CD4-positive, CD25-positive, alpha-beta regulatory T cell (primary cell): ENCODE data around the gene IFNAR2. TPM values are rescaled to one million over a fixed set of nuclear protein-coding genes. Genes with fewer than 3 reads are reported as not detected.

Experiments used
- ATAC-seq, 2 donors: fragments of 150-1000 bp; cut with Tn5 transposase; one replicate each; pipeline ENCODE4 v1.10.0; 2021; ENCODE audit warnings: low read depth in 2 of 2, moderate number of reproducible peaks in 2 of 2, moderate library complexity in 1 of 2
- DNase-seq, 3 donors: peaks; one replicate each; pipeline versions ENCODE4 v3.0.0 to v3.0.0-alpha.2; 2012 to 2022; ENCODE audit warnings: mixed read lengths in 1 of 3
- H3K27ac ChIP-seq: one replicate; pipeline ENCODE4 v1.7.0; 2013; ENCODE audit warnings: mild to moderate bottlenecking, low read length; ENCODE audit not compliant: insufficient read depth, poor library complexity, severe bottlenecking
- H3K27me3 ChIP-seq: one replicate; pipeline ENCODE4 v1.7.0; 2013; ENCODE audit warnings: low read length; ENCODE audit not compliant: control insufficient read depth, insufficient read depth
- H3K36me3 ChIP-seq: one replicate; pipeline ENCODE4 v1.7.0; 2013; ENCODE audit warnings: mild to moderate bottlenecking, low read length, moderate library complexity; ENCODE audit not compliant: control insufficient read depth, insufficient read depth
- H3K4me1 ChIP-seq: 2 replicates; pipeline ENCODE4 v1.7.0; 2013; ENCODE audit warnings: mild to moderate bottlenecking, low read length; ENCODE audit not compliant: insufficient read depth, control insufficient read depth, poor library complexity, severe bottlenecking
- H3K4me3 ChIP-seq: one replicate; pipeline ENCODE4 v1.7.0; 2013; ENCODE audit warnings: low read depth, mild to moderate bottlenecking, low read length, moderate library complexity
- H3K9me3 ChIP-seq, 2 experiments: 1 replicate in 1 of 2; 2 replicates in 1 of 2; pipeline ENCODE4 v1.7.0; 2013; ENCODE audit warnings: low read length in 2 of 2, mild to moderate bottlenecking in 1 of 2, moderate library complexity in 1 of 2; ENCODE audit not compliant: control insufficient read depth in 2 of 2
- H3K27ac Mint-ChIP-seq, 3 donors: one replicate each; pipeline ENCODE4 v1.8.0; 2020 to 2022; ENCODE audit warnings: mild to moderate bottlenecking in 3 of 3, mixed read lengths in 3 of 3, moderate library complexity in 2 of 3
- H3K27me3 Mint-ChIP-seq: one replicate; pipeline ENCODE4 v1.8.0; 2022; ENCODE audit warnings: mild to moderate bottlenecking, mixed read lengths
- H3K36me3 Mint-ChIP-seq: one replicate; pipeline ENCODE4 v1.8.0; 2020; ENCODE audit warnings: mixed read lengths
- H3K4me1 Mint-ChIP-seq, 4 donors: one replicate each; pipeline ENCODE4 v1.8.0; 2020 to 2022; ENCODE audit warnings: mixed read lengths in 4 of 4, mild to moderate bottlenecking in 1 of 4
- H3K4me3 Mint-ChIP-seq, 4 donors: one replicate each; pipeline ENCODE4 v1.8.0; 2020 to 2022; ENCODE audit warnings: mild to moderate bottlenecking in 4 of 4, mixed read lengths in 4 of 4, moderate library complexity in 3 of 4
- H3K9me3 Mint-ChIP-seq, 7 donors: one replicate each; pipeline ENCODE4 v1.8.0; 2020 to 2022; ENCODE audit warnings: mixed read lengths in 7 of 7, mild to moderate bottlenecking in 3 of 7, moderate library complexity in 2 of 7
- polyA plus RNA-seq, 4 donors: library from polyadenylated mRNA; unstranded; fragments of 300-500 nt; fragmentation: Illumina TruSeq; gene quantifications; one replicate each; pipeline ENCODE4 v1.2.3, GENCODE V29; 2021
- total RNA-seq: library from RNA; stranded (reverse); gene quantifications from one replicate; pipeline ENCODE4 v1.2.3, GENCODE V29; 2022

IFNAR2 gene
- total RNA-seq (56.9 TPM), polyA plus RNA-seq (100 to 1,000 TPM; 110 to 121 (median 111) TPM)

GRCh38 chr21:33229784-33230544, at the start of gene IFNAR2:
TSS of gene IFNAR2 (plus strand) at chr21:33229938. CDS start at chr21:33241923, 11,985 bp downstream.
- Mint-ChIP-seq H3K27ac (peak within 1 kb of the TSS; percentile 91 to 98 (median 97)), H3K27me3 (peaks cover 3% of the 10 kb centered on the region), H3K36me3 (peaks cover 11% of the 10 kb centered on the region), H3K9me3 (peaks cover 0 to 1% (median 0%) of the 10 kb centered on the region in 7 donors), H3K4me1 (peaks cover 28 to 52% (median 35%) of the 10 kb centered on the region in 4 donors), H3K4me3 (peak within 1 kb of the TSS; percentile 92 to 97 (median 96))
- Histone ChIP-seq H3K4me3 (peak within 1 kb of the TSS; percentile 96), H3K36me3 (peaks cover 6% of the 10 kb centered on the region), H3K27me3 (no peaks in the 10 kb centered on the region), H3K27ac (peak within 1 kb of the TSS; percentile 82), H3K9me3 (no peaks in the 10 kb centered on the region), H3K4me1 (peaks cover 42% of the 10 kb centered on the region)
- DNase-seq: peak; percentile 66 to 71 (median 67)
- peak; percentile 84 to 85 for ATAC-seq

- Histone ChIP-seq H3K36me3 (no peaks in the 10 kb centered on the region), H3K9me3 (no peaks in the 10 kb centered on the region), H3K27ac (peak overlapping the region; percentile 65), H3K27me3 (no peaks in the 10 kb centered on the region), H3K4me1 (peaks cover 40% of the 10 kb centered on the region), H3K4me3 (peak overlapping the region; percentile 75)
- DNase-seq: peak in 2 of 3 donors; percentile 67 to 86
- peak; percentile 94 to 96 for ATAC-seq
- Mint-ChIP-seq H3K27me3 (peaks cover 8% of the 10 kb centered on the region), H3K4me1 (peaks cover 18 to 73% (median 46%) of the 10 kb centered on the region in 4 donors), H3K4me3 (peak overlapping the region; percentile 36 to 81 (median 64)), H3K9me3 (peaks cover 0 to 3% (median 0%) of the 10 kb centered on the region in 7 donors), H3K36me3 (no peaks in the 10 kb centered on the region), H3K27ac (peak overlapping the region; percentile 88 to 99 (median 89))
These were observed 43.9 kb upstream of the IFNAR2 start for GRCh38 chr21:33185852-33186251.

DNA sequence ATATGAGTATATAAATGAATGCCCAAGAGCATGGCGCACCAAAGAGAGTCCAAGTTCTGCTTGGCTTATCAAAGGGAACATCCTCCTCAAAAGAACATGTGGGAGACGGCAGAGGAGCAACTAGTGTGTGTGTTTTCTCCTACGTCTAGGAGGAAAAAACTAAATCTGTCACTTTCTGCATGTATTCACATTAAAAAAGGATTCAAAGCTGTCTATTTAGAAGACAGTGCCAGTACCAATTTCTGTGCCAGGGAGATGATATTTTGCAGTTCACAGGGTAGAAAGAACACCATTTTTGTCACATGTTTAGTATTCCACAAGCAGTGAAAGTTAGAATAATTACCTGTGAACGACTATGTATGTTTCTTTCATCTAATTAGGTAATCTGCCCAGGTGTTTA, 42.5 kb upstream of the IFNAR2 start:
- no peaks in the 10 kb centered on the region for H3K36me3 Mint-ChIP-seq

GRCh38 chr21:33189237-33189636, 40.5 kb upstream of the IFNAR2 start:
- no peaks in the 10 kb centered on the region for H3K36me3 Mint-ChIP-seq

More for the DNA sequence above, 42.5 kb upstream of the IFNAR2 start:
- Mint-ChIP-seq H3K27me3 (peaks cover 8% of the 10 kb centered on the region), H3K4me3 (peak overlapping the region in 2 of 4 donors; percentile 15 to 26), H3K4me1 (peaks cover 18 to 77% (median 46%) of the 10 kb centered on the region in 4 donors), H3K9me3 (peaks cover 0 to 6% (median 0%) of the 10 kb centered on the region in 7 donors), H3K27ac (peak overlapping the region in 1 of 3 donors; percentile 12)
- Histone ChIP-seq H3K27me3 (peaks cover 3% of the 10 kb centered on the region), H3K36me3 (no peaks in the 10 kb centered on the region), H3K4me3 (no peak overlapping the region), H3K4me1 (peaks cover 40% of the 10 kb centered on the region), H3K9me3 (no peaks in the 10 kb centered on the region), H3K27ac (no peak overlapping the region)
- ATAC-seq (no peak), DNase-seq (no peak)

GRCh38 chr21:33189824-33190223, 39.9 kb upstream of the IFNAR2 start:
- H3K4me3 Mint-ChIP-seq: peak overlapping the region in 2 of 4 donors; percentile 4 to 52
- H3K4me1 ChIP-seq: peaks cover 36% of the 10 kb centered on the region
- H3K4me1 Mint-ChIP-seq: peaks cover 18 to 58% (median 37%) of the 10 kb centered on the region in 4 donors
- peak overlapping the region; percentile 22 for H3K4me3 ChIP-seq
- no peak for DNase-seq
- H3K27ac ChIP-seq: no peak overlapping the region
- H3K27me3 Mint-ChIP-seq: peaks cover 10% of the 10 kb centered on the region
- no peaks in the 10 kb centered on the region for H3K9me3 ChIP-seq
- H3K36me3 ChIP-seq: no peaks in the 10 kb centered on the region
- peaks cover 0 to 6% (median 0%) of the 10 kb centered on the region in 7 donors for H3K9me3 Mint-ChIP-seq
- no peak for ATAC-seq
- H3K27ac Mint-ChIP-seq: peak overlapping the region; percentile 50 to 70 (median 56)
- peaks cover 3% of the 10 kb centered on the region for H3K27me3 ChIP-seq
- no peaks in the 10 kb centered on the region for H3K36me3 Mint-ChIP-seq

More at GRCh38 chr21:33189237-33189636, 40.5 kb upstream of the IFNAR2 start:
- peaks cover 8% of the 10 kb centered on the region for H3K27me3 Mint-ChIP-seq
- no peak overlapping the region for H3K27ac ChIP-seq
- H3K4me3 Mint-ChIP-seq: no peak overlapping the region
- peaks cover 3% of the 10 kb centered on the region for H3K27me3 ChIP-seq
- H3K27ac Mint-ChIP-seq: peak overlapping the region in 2 of 3 donors; percentile 29 to 70
- H3K9me3 Mint-ChIP-seq: peaks cover 0 to 6% (median 0%) of the 10 kb centered on the region in 7 donors
- peaks cover 18 to 62% (median 39%) of the 10 kb centered on the region in 4 donors for H3K4me1 Mint-ChIP-seq
- H3K4me3 ChIP-seq: no peak overlapping the region
- DNase-seq (no peak), ATAC-seq (no peak)
- peaks cover 40% of the 10 kb centered on the region for H3K4me1 ChIP-seq
- H3K36me3 ChIP-seq: no peaks in the 10 kb centered on the region
- H3K9me3 ChIP-seq: no peaks in the 10 kb centered on the region

DNA sequence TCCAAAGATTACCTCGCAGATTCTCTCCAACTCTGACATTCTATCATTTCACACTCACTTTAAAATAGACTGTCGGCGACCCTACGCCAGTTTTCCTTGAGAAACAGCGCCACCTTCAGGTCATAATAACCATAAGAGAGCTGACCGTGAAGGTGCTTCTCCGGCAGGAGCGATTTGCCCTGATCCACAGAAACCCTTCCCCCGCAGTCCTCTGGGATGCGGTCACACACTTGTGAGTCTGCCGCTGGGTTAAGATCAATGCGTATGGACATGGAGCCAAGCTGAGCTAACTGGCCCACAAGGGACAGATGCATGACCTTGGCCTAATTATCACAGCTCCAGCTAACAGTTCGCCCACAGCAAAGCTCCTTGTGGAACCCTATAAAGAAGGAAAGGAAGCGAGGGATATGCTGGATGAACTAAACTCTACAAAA, 32.8 kb upstream of the IFNAR2 start:
- H3K27ac ChIP-seq: no peak overlapping the region
- no peaks in the 10 kb centered on the region for H3K27me3 ChIP-seq
- no peak overlapping the region for H3K4me3 Mint-ChIP-seq

GRCh38 chr21:33197496-33197895, 32.2 kb upstream of the IFNAR2 start:
- Histone ChIP-seq H3K4me1 (peaks cover 16% of the 10 kb centered on the region), H3K4me3 (no peak overlapping the region), H3K27me3 (no peaks in the 10 kb centered on the region), H3K36me3 (no peaks in the 10 kb centered on the region), H3K9me3 (no peaks in the 10 kb centered on the region), H3K27ac (no peak overlapping the region)
- Mint-ChIP-seq H3K9me3 (no peaks in the 10 kb centered on the region), H3K27ac (no peak overlapping the region), H3K36me3 (no peaks in the 10 kb centered on the region), H3K4me3 (no peak overlapping the region), H3K4me1 (peaks cover 17 to 36% (median 29%) of the 10 kb centered on the region in 4 donors), H3K27me3 (peaks cover 25% of the 10 kb centered on the region)
- no peak for ATAC-seq
- no peak for DNase-seq

More for the DNA sequence above, 32.8 kb upstream of the IFNAR2 start:
- Mint-ChIP-seq H3K36me3 (no peaks in the 10 kb centered on the region), H3K27me3 (peaks cover 25% of the 10 kb centered on the region), H3K4me1 (peaks cover 17 to 34% (median 28%) of the 10 kb centered on the region in 4 donors), H3K27ac (peak overlapping the region in 2 of 3 donors; percentile 16 to 23), H3K9me3 (no peaks in the 10 kb centered on the region)
- H3K36me3 ChIP-seq: no peaks in the 10 kb centered on the region
- H3K4me3 ChIP-seq: no peak overlapping the region
- ATAC-seq (peak in 1 of 2 donors; percentile 31), DNase-seq (peak; percentile 44 to 72 (median 52))
- peaks cover 16% of the 10 kb centered on the region for H3K4me1 ChIP-seq
- no peaks in the 10 kb centered on the region for H3K9me3 ChIP-seq
